MM.1S (cell line): ENCODE measurements around the gene ITGAV.

Experiments used
- DNase-seq: peaks from one replicate; pipeline ENCODE4 v3.0.0-alpha.2; 2015
- H2AFZ ChIP-seq: fragments of 300-600 bp; sonication (generic); 2 replicates; pipeline ENCODE4 v1.6.0; 2016; ENCODE audit warnings: antibody characterized with exemption, low read length
- H3F3A ChIP-seq: fragments of 300-600 bp; sonication (generic); 2 replicates; pipeline ENCODE4 v1.6.1; 2016; ENCODE audit warnings: mild to moderate bottlenecking, antibody characterized with exemption, low read length, moderate library complexity, mixed read lengths; ENCODE audit not compliant: insufficient read depth
- H3K27ac ChIP-seq: fragments of 300-600 bp; sonication (generic); 2 replicates; pipeline ENCODE4 v1.5.1; 2016; ENCODE audit warnings: mild to moderate bottlenecking, low read length
- H3K27me3 ChIP-seq: fragments of 300-600 bp; sonication (generic); replicated peaks from 2 replicates; pipeline ENCODE4 v1.6.0; 2016; ENCODE audit warnings: low read length; ENCODE audit not compliant: insufficient read depth
- H3K36me3 ChIP-seq: fragments of 300-600 bp; sonication (generic); replicated peaks from 2 replicates; pipeline ENCODE4 v1.6.1; 2016; ENCODE audit warnings: mild to moderate bottlenecking, low read length, mixed read lengths; ENCODE audit not compliant: insufficient read depth
- H3K4me1 ChIP-seq: fragments of 300-600 bp; sonication (generic); 2 replicates; pipeline ENCODE4 v1.6.1; 2016; ENCODE audit warnings: low read length, mixed read lengths
- H3K4me2 ChIP-seq: fragments of 300-600 bp; sonication (generic); 2 replicates; pipeline ENCODE4 v1.6.0; 2016; ENCODE audit warnings: low read depth, low read length
- H3K4me3 ChIP-seq: fragments of 300-600 bp; sonication (generic); 2 replicates; pipeline ENCODE4 v1.5.1; 2016; ENCODE audit warnings: low read length, mixed read lengths
- H3K79me2 ChIP-seq: fragments of 300-600 bp; sonication (generic); 2 replicates; pipeline ENCODE4 v1.6.1; 2016; ENCODE audit warnings: mixed run types, low read length, mixed read lengths
- H3K9ac ChIP-seq: fragments of 300-600 bp; sonication (generic); 2 replicates; pipeline ENCODE4 v1.6.1; 2016; ENCODE audit warnings: low read length, mixed read lengths
- H3K9me2 ChIP-seq: fragments of 300-600 bp; sonication (generic); replicated peaks from 2 replicates; pipeline ENCODE4 v1.6.1; 2016; ENCODE audit warnings: mild to moderate bottlenecking, low read length, mixed read lengths; ENCODE audit not compliant: insufficient read depth
- H3K9me3 ChIP-seq: fragments of 300-600 bp; sonication (generic); replicated peaks from 2 replicates; pipeline ENCODE4 v1.6.1; 2016; ENCODE audit warnings: mild to moderate bottlenecking, low read length, mixed read lengths; ENCODE audit not compliant: insufficient read depth
- H4K20me1 ChIP-seq: fragments of 300-600 bp; sonication (generic); 2 replicates; pipeline ENCODE4 v1.6.1; 2016; ENCODE audit warnings: mild to moderate bottlenecking, low read length, moderate library complexity, mixed read lengths; ENCODE audit not compliant: insufficient read depth
- EZH2 ChIP-seq: fragments of 300-600 bp; sonication (generic); optimal IDR thresholded peaks from 2 replicates; pipeline ENCODE3; 2017; ENCODE audit warnings: low read depth, mild to moderate bottlenecking, antibody characterized with exemption, low read length, mixed read lengths
- EZH2phosphoT487 ChIP-seq: fragments of 300-600 bp; sonication (generic); IDR thresholded peaks from 2 replicates; pipeline ENCODE4 v1.6.1; 2018; ENCODE audit warnings: antibody characterized with exemption, low read length
- TF ChIP-seq, protein P1 (sequence below): fragments of 300-600 bp; sonication (generic); IDR thresholded peaks from 2 replicates; pipeline ENCODE4 v1.5.1; 2016; ENCODE audit warnings: antibody characterized with exemption, low read length, mixed read lengths

ITGAV gene

GRCh38 chr2:186648130-186648529, 58.3 kb downstream of the ITGAV start:
- no peaks in the 10 kb centered on the region for H3F3A ChIP-seq

DNA sequence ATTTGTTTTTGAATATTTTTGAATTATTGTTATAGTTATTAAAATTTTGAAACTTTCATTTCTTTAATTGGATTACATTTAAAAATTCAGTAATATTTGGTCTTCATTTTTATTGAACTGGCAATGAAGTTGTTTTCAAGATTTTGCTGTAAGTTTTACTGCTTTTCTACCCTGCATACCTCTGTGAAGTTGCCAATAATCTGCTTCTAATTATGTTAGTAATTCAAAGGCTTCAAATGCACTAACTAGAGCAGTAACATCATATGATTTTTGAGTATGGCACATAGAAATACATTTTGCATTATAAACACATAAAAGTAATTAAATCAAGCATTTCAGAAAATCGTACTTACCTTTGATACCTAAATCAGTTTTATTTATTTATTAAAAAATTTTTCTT, 63.7 kb downstream of the ITGAV start:
- Histone ChIP-seq H3K79me2 (no peaks in the 10 kb centered on the region), H3K36me3 (no peaks in the 10 kb centered on the region; the same call in 1 of the 2 replicates)

More at GRCh38 chr2:186648130-186648529, 58.3 kb downstream of the ITGAV start:
- no peak overlapping the region for H2AFZ ChIP-seq
- no peaks in the 10 kb centered on the region for H3K4me1 ChIP-seq
- H4K20me1 ChIP-seq: no peaks in the 10 kb centered on the region
- no peaks in the 10 kb centered on the region for H3K9me2 ChIP-seq
- DNase-seq: no peak
- H3K27me3 ChIP-seq: no peaks in the 10 kb centered on the region
- no peaks in the 10 kb centered on the region for H3K9me3 ChIP-seq
- H3K27ac ChIP-seq: no peak overlapping the region
- no peak overlapping the region for H3K9ac ChIP-seq
- no peak overlapping the region for H3K4me3 ChIP-seq
- H3K79me2 ChIP-seq: no peaks in the 10 kb centered on the region
- H3K4me2 ChIP-seq: no peak overlapping the region
- no peaks in the 10 kb centered on the region; the same call in 1 of the 2 replicates for H3K36me3 ChIP-seq
- TF ChIP-seq, protein P1, sequence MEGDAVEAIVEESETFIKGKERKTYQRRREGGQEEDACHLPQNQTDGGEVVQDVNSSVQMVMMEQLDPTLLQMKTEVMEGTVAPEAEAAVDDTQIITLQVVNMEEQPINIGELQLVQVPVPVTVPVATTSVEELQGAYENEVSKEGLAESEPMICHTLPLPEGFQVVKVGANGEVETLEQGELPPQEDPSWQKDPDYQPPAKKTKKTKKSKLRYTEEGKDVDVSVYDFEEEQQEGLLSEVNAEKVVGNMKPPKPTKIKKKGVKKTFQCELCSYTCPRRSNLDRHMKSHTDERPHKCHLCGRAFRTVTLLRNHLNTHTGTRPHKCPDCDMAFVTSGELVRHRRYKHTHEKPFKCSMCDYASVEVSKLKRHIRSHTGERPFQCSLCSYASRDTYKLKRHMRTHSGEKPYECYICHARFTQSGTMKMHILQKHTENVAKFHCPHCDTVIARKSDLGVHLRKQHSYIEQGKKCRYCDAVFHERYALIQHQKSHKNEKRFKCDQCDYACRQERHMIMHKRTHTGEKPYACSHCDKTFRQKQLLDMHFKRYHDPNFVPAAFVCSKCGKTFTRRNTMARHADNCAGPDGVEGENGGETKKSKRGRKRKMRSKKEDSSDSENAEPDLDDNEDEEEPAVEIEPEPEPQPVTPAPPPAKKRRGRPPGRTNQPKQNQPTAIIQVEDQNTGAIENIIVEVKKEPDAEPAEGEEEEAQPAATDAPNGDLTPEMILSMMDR: no peak
- no peak for TF ChIP-seq EZH2
- no peak for TF ChIP-seq EZH2phosphoT487

GRCh38 chr2:186659383-186659782, 69.5 kb downstream of the ITGAV start:
- no peak overlapping the region for H3K9ac ChIP-seq
- H4K20me1 ChIP-seq: no peaks in the 10 kb centered on the region
- no peaks in the 10 kb centered on the region for H3F3A ChIP-seq
- no peaks in the 10 kb centered on the region; the same call in 1 of the 2 replicates for H3K36me3 ChIP-seq
- H3K4me1 ChIP-seq: no peaks in the 10 kb centered on the region
- no peak overlapping the region for H3K27ac ChIP-seq
- H3K9me3 ChIP-seq: no peaks in the 10 kb centered on the region
- no peak for DNase-seq
- no peak overlapping the region for H3K4me3 ChIP-seq
- TF ChIP-seq, protein P1: no peak
- TF ChIP-seq EZH2 (no peak), EZH2phosphoT487 (no peak)
- H2AFZ ChIP-seq: no peak overlapping the region
- no peaks in the 10 kb centered on the region for H3K79me2 ChIP-seq
- H3K9me2 ChIP-seq: no peaks in the 10 kb centered on the region
- no peaks in the 10 kb centered on the region for H3K27me3 ChIP-seq
- no peak overlapping the region for H3K4me2 ChIP-seq

More for the DNA sequence above, 63.7 kb downstream of the ITGAV start:
- DNase-seq: no peak
- no peaks in the 10 kb centered on the region for H4K20me1 ChIP-seq
- no peaks in the 10 kb centered on the region for H3K27me3 ChIP-seq
- H3K9ac ChIP-seq: no peak overlapping the region
- no peak overlapping the region for H2AFZ ChIP-seq
- no peaks in the 10 kb centered on the region for H3K4me1 ChIP-seq
- no peaks in the 10 kb centered on the region for H3K9me3 ChIP-seq
- TF ChIP-seq, protein P1: no peak
- TF ChIP-seq EZH2phosphoT487 (no peak), EZH2 (no peak)
- no peak overlapping the region for H3K27ac ChIP-seq
- H3K4me3 ChIP-seq: no peak overlapping the region
- H3F3A ChIP-seq: no peaks in the 10 kb centered on the region
- no peaks in the 10 kb centered on the region for H3K9me2 ChIP-seq
- no peak overlapping the region for H3K4me2 ChIP-seq
